Stimulated activated CD4-positive, alpha-beta T cell treated with anti-CD3 and anti-CD28 coated beads, Interleukin-2, amount 100 ng/mL, for 24 hours (primary cell): ENCODE data around the gene BRD4.

Experiments used
- DNase-seq, 2 donors: peaks; one replicate each; pipeline ENCODE4 v3.0.0-alpha.2; 2020

The BRD4 gene

DNA sequence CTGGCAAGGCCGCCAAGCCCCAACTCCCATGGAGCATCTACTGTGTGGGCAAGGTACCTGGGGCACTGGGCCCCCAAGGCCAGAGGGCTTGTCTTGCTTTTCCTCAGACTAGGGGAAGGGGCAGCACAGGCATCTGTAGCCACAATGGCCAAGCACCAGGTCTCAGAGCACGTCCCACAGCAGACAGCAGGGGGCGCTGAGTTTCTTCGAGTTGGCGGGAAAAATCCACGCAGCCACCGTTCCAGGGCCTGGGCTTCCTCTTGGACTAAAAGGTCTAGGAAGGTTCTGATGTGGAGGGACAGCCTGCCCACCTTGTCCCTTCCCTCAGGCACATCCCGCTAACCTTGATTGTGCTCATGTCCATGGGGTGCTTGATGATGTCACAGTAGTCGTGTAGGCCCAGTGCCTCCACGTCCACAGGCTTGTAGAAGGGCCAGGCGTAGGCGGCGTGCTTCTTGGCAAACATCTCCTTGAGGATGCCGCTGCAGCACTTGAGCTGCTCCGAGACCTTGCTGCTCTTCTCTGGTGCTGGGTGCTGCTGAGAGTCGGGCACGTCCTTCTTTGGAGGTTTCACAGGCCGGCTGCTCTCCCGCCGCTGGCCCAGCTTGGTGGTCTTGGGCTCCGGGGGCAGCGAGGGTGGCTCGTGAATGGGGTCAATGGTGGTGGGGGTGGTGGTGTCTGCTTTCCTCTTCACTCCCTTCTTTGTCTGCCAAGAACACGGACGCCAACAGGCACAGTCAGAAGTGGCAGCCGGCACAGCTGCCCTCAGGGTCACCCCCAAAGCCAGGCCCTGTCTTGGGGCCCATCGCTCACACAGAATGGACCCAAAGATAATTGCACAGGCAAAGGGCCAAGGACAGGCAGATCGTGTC is 68.0 kb downstream of the BRD4 start:
- peak; percentile 84 to 85 for DNase-seq

- no peak for DNase-seq
Observed at GRCh38 chr19:15263361-15263985, 68.9 kb downstream of the BRD4 start.

DNA sequence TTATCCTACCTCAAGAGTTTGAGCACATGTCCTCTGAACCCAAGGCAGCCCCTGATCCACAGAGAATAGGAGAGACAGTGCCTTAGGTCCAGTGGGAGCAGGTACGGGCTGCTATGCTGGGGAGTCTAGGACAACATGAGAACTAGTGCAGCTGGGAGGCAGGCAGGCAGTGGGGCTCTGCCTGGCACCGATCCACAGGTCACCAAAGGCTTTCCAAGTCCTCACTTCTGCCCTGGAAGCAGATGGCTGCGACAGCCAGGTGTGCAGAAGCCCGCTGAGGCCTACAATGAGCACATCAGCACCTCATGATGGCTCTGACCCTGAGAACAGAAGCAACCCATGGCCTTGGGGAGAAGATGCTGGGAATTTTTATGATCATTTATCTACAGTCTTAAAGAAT is 70.3 kb downstream of the BRD4 start:
- DNase-seq = no peak

DNA sequence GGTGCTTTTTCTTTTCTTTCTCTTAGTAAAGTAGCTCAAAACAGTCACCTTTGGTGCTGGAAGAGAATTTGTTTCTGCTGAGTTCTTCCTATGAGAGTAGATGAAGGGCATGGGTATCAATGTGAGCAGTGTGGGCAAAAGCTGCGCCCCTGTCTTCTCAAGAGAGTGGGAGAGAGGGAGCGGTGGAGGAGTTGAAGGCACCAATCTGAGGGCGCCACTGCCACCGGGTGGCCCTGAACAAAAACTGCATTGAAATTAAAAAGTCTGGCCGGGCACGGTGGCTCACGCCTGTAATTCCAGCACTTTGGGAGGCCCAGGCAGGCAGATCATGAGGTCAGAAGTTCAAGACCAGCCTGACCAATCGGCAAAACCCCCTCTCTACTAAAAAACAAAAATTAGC is 71.4 kb downstream of the BRD4 start:
- no peak for DNase-seq

DNA sequence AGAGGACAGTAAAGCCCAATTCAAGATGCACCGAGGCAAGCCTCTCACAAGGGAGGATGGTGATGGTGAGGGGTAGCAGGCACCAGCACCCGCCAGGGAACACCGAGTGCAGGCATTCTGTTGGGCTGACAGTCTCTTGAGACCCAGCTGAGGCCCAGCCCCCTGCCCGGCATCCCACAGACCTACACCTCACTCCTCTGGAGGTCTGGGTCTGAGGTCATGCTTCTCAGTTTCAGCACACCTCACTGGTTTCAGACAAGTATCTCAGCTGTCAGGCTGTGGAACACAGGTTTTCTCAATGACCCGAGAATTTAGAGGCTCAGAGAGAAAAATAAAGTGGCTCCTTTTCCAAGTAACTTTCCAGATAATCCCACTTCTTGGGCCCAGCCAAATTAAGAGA is 72.4 kb downstream of the BRD4 start:
- DNase-seq = no peak

DNA sequence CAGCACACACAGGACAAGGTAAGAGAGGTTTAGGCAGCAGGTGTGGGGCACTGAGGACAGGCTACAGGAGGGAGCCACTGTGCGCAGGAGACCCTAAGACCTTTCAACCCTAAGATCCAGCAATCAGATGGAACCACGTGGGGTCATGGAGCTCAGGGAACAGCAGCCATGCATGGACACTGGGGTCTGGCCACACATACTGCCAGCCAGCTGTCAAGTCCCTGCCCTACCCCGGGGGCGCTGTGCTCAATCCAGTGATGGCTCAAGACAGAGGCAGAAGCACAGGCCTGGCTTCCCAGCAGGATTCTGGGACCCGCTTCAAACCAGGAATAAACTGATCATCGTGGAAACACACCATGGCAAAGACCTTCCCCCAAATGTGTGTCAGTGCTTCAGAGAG is 74.6 kb downstream of the BRD4 start:
- no peak for DNase-seq

GRCh38 chr19:15256708-15257331 is 75.5 kb downstream of the BRD4 start:
- DNase-seq = no peak

DNA sequence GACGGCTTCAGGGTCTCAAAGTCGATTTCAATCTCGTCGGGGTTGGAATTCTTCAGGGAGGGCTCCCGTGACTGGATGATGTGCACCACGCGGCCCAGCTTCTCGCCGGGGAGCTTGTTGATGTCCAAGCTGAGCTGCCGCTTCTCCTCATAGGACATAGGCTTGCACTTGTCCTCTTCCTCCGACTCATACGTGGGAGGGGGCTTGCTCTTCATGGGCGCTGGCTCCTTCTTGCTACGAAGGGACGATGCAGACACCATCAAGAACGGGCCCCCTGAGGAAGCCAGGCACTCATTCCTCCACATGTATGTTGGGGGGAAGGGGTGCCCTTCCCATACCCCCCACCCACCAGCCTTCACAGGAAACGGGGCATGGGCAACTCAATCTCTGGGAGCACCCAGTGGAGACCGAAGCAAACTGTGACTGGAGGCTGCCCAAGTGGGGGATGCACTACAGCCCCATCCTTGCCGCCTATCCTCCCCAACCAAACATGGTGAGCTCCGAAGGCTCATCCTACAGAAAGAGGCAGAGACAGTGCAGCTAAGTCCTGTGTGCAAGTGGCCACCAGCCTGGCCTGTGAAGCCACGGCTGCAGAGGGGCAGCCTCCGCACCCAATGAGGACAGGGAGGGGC is 76.9 kb downstream of the BRD4 start:
- no peak for DNase-seq

- DNase-seq = no peak
Observed at GRCh38 chr19:15254547-15254946, 77.8 kb downstream of the BRD4 start.

- DNase-seq = no peak
Observed at GRCh38 chr19:15253513-15253912, 78.8 kb downstream of the BRD4 start.

DNA sequence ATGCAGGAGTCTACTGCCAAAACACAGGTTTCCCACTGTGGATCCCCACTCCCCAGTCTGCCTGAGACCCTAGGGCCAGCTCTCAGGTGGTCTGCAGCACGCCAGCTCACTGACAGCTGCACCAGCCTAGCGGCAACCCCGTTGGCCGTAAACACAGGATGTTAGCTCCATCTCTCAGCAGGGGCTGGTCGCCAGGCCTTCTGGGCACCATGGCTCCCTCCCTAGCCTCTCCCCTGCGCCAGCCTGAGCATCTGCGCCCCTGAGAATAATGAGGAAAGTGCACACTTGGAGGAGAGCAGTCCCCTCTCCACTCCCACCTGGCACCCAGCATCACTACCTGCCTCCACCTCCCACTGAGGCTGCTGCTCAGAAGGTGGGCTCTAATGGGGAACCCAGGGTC is 79.3 kb downstream of the BRD4 start:
- DNase-seq = no peak

DNA sequence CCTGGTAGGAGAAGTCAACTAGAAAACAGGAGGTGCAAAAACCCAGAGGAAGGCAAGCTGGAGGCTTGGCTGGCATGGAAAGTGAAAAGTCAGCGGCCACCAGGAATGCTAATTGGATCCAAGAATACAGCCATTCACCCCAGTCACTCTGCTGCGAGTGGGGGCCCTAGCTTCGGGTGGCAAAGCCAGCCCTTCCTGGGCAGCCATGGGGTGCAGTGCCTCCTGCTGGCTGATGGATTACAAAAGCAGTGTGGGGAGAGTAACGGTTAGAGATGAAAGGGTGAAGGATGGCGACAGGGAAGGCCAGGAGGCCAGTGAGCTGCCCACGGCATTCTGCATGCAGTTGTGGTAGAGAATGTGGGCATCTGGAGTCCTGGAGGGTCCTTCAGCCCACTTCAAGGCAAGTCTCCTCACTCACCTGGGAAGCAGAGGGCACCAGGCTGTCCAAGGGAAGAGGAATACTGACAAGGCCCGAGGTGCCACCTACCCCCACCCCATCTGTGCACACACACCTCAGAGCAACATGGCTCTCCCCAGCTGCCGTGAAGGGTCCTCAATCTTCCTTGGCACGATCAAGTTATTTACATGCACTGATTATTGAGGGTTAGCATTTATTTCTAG is 79.8 kb downstream of the BRD4 start:
- no peak for DNase-seq

GRCh38 chr19:15251749-15252397 is 80.5 kb downstream of the BRD4 start:
- DNase-seq = no peak

DNA sequence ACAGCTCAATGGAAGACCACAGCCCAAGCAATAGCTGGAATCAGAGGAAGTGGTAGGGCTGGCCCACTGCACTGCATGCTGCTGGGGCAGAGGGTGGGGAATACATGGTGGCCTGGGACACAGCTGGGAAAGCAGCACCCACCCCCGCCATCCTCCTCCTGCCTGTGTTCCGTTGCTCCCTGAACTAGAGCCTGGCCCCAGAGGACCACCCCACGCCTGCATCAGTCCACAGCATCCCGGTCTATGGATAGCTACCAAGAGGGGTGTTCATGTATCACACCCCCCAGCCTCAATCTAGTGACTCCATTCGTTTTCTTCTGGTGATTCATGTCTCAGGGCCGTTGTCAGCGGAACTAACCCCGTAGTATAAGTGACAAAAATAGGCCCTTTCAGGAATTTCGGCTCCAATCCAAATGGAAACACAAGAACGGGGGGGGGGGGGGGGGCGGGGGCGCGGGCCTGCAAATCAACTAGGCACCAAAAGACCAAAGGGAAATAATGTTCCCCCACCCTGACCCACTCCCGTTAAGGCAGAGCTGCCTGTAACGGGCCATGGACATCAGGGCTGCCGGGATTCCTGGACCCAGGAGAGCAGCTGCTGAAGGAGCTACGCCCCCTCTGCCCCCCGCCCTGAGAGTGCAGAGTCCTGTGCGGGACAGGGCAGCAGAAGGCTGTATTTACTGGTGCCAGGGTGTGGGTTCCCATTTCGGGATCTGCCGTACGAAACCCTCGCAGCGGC is 81.2 kb downstream of the BRD4 start:
- DNase-seq = no peak

GRCh38 chr19:15250640-15250993 is 81.7 kb downstream of the BRD4 start:
- DNase-seq = no peak

DNA sequence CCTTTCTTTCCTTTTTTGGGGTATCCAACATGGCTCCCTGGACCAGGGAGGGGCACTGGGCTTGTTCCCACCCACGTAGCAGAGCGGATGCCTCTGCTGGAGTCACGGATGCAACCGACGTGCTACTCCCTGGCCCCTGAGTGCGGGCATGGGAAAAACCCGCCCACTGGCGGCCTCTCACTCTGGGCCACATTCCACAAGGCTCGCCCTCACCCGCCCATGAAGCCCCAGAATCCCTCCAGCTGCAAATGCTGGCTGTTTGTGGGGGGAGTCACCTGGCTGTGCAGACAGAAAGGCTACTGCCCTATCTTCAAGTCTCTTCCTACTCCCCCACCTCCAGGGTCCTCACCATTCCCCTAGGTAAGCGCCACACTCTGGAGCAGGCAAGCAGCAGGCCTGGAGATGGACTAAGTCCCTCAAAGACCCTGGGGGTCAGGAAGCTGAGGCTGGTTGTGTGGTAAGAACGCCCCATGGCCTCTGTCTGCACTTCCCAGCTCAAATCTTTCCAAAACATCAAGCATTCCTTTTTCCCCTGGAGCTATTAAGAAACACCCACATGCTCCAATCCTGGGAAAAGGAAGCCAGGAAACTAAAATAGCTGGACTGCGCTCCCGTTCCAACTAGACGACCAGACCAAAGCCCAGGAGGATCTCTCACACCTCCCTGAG is 82.2 kb downstream of the BRD4 start:
- DNase-seq = no peak

DNA sequence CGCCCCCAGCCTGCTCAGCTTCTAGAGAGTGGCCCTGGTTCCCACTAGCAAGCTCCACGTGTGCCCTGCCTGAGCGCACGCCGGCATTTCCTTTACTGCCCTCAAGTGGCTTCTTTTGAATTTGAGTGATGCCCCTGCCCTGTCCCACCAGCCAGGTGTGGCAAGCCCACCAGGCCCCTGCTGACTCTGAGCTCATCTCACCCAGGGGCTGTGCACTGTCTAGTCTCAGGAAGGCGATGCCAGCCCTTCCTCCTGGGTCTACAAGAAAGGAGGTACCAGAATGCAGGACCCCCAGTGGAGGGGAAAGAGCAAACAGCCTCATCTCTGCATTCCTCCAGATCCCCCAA is 82.8 kb downstream of the BRD4 start:
- DNase-seq = no peak

DNA sequence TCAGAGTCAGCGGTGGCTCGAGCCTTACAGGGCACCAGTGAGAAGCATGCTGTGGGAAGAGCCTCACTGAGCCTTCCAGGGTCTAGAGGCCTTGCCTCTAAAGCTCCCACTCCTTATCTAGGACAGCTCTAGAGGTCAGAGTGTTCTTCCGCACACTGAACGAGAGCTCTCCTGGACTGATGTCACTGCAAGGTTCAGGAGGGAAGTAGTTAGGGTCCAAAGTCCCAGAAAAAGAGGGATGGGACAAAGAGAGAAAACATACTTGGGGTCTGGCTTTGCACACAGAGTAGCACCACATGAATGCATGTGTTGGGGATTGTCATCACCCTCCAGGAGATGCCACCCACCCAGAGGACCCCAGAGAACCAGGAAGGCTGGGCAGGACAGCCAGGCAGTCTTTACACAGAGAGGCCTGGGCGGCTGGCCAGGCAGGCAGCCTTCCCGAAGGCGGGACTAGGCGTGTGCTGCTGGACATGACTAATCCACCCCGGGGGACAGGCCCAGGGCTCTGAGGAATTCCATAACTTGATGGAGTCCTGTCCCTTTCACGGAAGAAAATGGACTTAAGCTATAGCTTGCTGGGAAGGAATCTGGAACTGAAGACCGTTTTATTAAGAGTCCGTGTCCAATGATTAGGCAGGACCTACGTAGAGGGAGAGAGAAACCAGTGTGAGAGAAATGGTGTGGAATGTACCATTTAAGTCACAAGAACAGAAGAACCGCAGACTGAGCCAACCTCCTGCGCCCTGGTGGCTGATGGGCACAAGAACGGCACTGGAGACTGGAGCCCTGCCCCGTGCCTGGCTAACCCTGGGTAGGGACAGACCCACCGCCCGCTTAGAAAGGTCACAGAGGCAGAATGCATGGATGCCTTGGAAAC is 83.5 kb downstream of the BRD4 start:
- DNase-seq = no peak

DNA sequence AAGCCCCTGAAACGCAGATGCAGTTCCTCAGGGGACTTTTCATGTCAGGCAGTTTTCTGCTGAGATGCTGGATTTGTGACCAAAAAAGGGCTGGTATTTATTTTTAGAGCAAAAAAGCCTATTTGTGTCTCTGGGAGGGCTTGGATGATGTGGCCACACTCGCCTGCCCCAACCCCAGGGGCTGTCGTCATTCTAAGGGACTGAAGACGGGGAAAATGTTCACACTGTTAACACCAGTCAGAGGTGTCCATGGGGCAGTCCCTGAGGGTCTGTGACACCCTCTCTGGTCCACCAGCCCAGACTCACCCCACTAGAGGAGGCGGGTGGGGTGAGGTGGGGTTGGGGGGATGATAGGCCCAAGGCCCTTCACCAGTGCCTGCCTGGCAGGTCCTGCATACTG is 84.2 kb downstream of the BRD4 start:
- DNase-seq = no peak
